D721Med (cell line): Measurements from ENCODE around the gene FGGY.

Experiments used
- DNase-seq: peaks from one replicate; pipeline ENCODE4 v3.0.0; 2011; ENCODE audit warnings: low spot score; ENCODE audit not compliant: insufficient read length
- FAIRE-seq: peaks from 2 replicates; lab custom pipeline; 2011; peaks lifted over from hg19 to GRCh38; lab: Jason Lieb, UNC
- TF ChIP-seq, protein P1 (sequence below): IDR thresholded peaks from 2 replicates; pipeline ENCODE4 v1.5.1; 2012; ENCODE audit warnings: mild to moderate bottlenecking, control low read depth; ENCODE audit not compliant: insufficient read depth; ENCODE audit errors: missing control alignments

FGGY gene

DNA sequence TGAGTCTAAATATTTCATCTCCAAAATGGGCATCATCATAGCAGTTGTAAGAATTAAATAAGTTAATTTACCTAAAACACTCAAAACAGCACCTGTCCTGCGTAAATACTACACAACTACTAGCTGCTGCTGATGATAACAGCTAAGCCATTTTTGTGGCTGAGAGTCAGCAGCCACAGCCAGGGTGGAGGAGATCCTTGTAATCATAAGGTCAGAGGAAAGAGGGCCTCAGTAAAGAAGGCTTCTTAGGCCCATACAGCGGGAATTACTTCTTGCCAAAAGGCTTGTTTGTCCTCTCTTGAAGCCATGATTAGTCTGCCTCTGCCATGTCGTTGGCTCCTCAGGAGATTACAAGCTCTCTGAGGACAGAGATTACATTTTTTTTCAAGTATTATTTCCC is 245.0 kb downstream of the FGGY start:
- FAIRE-seq (no peak), DNase-seq (no peak)
- TF ChIP-seq, protein P1, sequence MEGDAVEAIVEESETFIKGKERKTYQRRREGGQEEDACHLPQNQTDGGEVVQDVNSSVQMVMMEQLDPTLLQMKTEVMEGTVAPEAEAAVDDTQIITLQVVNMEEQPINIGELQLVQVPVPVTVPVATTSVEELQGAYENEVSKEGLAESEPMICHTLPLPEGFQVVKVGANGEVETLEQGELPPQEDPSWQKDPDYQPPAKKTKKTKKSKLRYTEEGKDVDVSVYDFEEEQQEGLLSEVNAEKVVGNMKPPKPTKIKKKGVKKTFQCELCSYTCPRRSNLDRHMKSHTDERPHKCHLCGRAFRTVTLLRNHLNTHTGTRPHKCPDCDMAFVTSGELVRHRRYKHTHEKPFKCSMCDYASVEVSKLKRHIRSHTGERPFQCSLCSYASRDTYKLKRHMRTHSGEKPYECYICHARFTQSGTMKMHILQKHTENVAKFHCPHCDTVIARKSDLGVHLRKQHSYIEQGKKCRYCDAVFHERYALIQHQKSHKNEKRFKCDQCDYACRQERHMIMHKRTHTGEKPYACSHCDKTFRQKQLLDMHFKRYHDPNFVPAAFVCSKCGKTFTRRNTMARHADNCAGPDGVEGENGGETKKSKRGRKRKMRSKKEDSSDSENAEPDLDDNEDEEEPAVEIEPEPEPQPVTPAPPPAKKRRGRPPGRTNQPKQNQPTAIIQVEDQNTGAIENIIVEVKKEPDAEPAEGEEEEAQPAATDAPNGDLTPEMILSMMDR, result no peak

DNA sequence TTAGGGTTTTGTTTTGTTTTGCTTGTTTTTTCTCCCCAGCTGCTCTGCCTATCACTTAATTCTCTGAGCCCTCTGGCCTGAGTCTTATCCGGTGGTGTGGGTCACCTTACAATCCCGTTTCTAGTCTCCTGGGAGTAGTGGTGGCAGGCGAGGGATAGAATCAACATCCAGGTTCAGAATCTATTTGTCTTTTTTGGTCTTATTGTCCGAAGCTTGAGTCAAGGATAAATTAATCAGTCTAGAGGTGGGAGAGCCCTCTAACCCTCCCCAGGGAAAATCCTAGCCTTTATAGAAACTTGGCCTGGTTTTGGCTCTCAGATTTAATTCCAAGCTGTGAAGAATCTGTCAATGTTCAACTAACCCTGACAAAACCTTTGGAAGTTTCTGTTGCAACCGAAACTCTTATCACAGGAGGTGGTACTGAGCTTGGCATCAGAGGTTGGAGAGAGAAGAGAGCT is 246.3 kb downstream of the FGGY start:
- FAIRE-seq, result peak; percentile 16

DNA sequence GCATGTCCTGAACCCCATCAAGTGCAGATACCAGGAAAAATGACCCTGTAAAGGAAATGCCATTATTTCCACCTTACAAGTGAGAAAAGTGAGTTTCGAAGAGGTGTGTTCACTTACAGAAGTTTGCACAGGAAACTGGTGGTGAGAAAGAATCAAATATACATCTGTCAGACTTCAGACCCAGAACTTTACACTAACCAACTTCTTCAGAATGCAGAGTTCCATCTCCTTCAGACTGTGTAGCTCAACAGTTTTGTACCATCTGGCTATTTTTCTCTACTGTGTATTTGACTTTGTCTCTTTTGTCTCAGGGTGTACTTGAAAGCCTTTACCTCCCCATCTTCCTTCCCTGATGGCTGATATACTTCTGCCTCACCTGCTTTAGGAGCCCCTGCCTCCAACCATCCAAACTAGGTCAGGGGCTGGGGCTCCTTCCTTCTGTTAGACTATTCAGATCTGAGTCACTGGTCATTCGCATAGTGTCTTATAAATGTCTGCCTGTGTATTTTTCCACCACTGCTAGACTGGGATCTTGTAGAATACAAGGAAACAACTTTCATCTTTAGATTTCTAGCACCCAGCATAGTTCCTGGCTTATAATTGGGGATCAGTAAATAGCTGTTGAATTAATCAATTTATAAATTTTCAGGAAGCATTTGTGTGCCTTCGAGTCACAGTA is 247.9 kb downstream of the FGGY start:
- FAIRE-seq (no peak), DNase-seq (no peak)
- TF ChIP-seq, protein P1, result no peak

More for the DNA sequence above, 246.3 kb downstream of the FGGY start:
- no peak for DNase-seq
- TF ChIP-seq, protein P1, result no peak

DNA sequence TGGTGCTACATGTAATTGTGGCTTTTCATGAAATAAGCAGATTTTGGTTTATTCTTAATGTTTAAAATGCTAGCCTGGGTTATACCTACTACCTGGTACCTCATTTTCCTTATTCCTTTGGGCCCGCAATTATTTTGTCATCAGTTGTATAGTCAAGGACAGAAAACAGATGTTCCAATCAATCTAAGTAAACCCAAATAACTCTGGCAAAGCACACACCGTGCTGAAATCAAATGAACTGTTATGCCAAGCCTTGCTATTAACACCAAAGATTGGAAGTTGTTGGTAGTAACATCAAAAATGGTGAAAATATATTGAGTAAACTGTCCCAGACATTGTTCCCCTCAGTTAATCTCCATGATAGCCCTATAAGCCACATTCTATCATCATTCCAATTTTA is 248.9 kb downstream of the FGGY start:
- TF ChIP-seq, protein P1, result no peak
- FAIRE-seq, result no peak
- DNase-seq, result no peak

DNA sequence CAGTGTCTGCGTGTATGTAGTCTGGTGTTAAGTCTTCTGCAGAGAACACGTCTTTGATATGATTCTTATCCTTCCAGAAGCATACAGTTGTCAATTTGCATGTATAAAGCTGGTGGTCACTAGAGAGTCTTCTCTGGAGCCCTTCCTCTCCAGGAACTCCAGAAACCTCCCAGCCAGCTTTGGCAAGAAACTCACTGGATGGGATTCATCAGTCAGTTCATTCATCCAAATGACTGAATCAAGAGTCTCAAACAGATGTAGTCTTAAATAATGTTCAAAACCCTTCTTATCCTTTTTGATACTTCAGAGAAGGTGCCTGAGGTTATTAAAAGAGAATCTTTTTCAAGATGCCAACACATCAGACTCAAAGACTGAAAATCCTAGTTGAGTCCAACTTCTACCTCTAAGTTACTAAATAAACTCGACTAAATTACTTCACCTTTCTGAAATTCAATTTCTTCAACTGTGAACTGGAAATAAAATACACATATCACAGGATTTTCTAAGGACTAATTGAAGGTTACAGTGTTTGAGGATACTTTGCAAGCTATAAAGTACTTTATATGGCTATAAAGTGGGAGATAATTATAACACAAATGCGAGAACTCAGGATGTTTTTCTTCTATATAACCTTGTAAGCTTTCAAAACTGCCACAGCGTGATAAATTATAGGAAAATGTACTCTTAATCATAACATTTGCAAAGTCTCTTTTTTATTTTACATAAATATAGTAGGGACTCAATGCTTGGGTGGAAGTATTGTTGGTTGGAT is 252.4 kb downstream of the FGGY start:
- FAIRE-seq (no peak), DNase-seq (no peak)
- TF ChIP-seq, protein P1, result no peak

DNA sequence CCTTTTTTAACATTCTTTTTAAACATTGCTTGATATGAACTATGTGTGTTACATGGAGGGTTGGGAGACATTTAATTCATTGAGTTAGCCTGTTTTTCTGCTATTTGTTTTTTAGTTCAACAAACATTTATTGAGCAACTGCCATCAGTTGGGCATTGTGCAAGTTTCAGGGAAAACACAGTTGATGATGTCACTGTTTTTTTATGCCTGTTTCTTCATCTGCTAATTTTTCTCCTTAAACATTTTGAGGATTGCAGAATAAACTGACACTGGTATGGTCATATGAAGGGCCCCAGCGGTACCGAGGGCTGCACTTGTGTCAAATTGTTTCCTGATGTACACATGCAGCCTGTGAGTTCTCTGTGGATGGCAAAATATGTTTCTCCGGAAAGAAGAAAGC is 253.0 kb downstream of the FGGY start:
- DNase-seq (no peak), FAIRE-seq (no peak)
- TF ChIP-seq, protein P1, result no peak

DNA sequence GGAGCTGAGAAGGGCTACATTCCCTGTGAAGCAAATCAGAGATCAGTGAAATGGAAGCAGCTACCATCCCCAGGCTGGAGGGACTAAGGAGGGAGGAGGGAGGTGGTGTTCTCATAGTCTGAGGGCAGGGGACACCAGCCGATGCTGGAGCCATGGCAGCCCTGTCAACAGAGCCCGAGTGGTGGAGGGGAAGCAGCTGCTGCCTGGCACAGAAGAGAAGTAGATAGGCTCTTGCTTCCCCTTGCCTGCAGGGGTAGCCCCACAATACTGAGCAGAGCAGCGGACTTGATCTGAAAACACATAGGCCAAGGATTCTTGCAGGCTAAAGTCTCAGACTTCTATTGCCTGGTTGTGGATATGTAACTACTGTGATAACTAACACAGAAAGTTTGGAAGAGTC is 255.1 kb downstream of the FGGY start:
- TF ChIP-seq, protein P1, result no peak
- no peak for DNase-seq
- no peak for FAIRE-seq
